HEK293 (cell line): ENCODE measurements around the gene SLC39A11.

Experiments used
- CTCF ChIA-PET: fragments of 350-600 bp; formaldehyde crosslinking; extraction: SDS; loops from one replicate; lab custom pipeline; 2021; ENCODE audit warnings: antibody characterized with exemption; lab: Yijun Ruan, JAX
- POLR2A ChIA-PET: fragments of 300-600 bp; formaldehyde crosslinking; extraction: SDS; loops from one replicate; lab custom pipeline; 2020; ENCODE audit warnings: antibody characterized with exemption, inconsistent platforms; lab: Yijun Ruan, JAX
- H3K27ac ChIP-seq: fragments of 200-500 bp; sonication (Bioruptor generic); 2 replicates; pipeline ENCODE4 v1.5.1; 2014; ENCODE audit warnings: low read depth, low read length, control low read depth, inconsistent platforms; ENCODE audit errors: extremely low read depth
- H3K36me3 ChIP-seq, 2 experiments: fragments of 200-500 bp in 1 of 2; sonication (Bioruptor generic) in 1 of 2; 1 replicate in 1 of 2; 2 replicates in 1 of 2; pipeline ENCODE4 v1.5.1; 2014 to 2017; ENCODE audit warnings: inconsistent platforms in 2 of 2, low read length in 2 of 2; ENCODE audit not compliant: control insufficient read depth in 2 of 2, insufficient read depth in 1 of 2
- H3K4me1 ChIP-seq: fragments of 200-500 bp; sonication (Bioruptor generic); 2 replicates; pipeline ENCODE4 v1.5.1; 2014; ENCODE audit warnings: mild to moderate bottlenecking, low read length, inconsistent platforms; ENCODE audit not compliant: control insufficient read depth, insufficient read depth
- H3K4me3 ChIP-seq: 2 replicates; pipeline ENCODE4 v1.5.1; 2011; ENCODE audit warnings: low read depth, mild to moderate bottlenecking, control low read depth, low read length, moderate library complexity
- H3K9me3 ChIP-seq: fragments of 200-500 bp; sonication (Bioruptor generic); 2 replicates; pipeline ENCODE4 v1.5.1; 2014; ENCODE audit warnings: low read depth, low read length, inconsistent platforms; ENCODE audit not compliant: control insufficient read depth, insufficient read depth
- EGR2 ChIP-seq: fragments of 450-650 bp; formaldehyde crosslinking; IDR thresholded peaks from 2 replicates; pipeline ENCODE4 v1.5.1; 2016; ENCODE audit warnings: low read depth, missing biosample characterization, missing genetic modification characterization
- GFI1B ChIP-seq: fragments of 450-650 bp; formaldehyde crosslinking; IDR thresholded peaks from 2 replicates; pipeline ENCODE4 v1.5.1; 2016; ENCODE audit warnings: missing biosample characterization, missing genetic modification characterization
- GLI2 ChIP-seq: fragments of 450-650 bp; formaldehyde crosslinking; IDR thresholded peaks from 2 replicates; pipeline ENCODE4; 2017; ENCODE audit warnings: missing biosample characterization, missing genetic modification characterization, low read depth, borderline replicate concordance
- KLF1 ChIP-seq: fragments of 450-650 bp; formaldehyde crosslinking; IDR thresholded peaks from 2 replicates; pipeline ENCODE4 v1.5.1; 2016; ENCODE audit warnings: missing biosample characterization, missing genetic modification characterization
- ZBTB7A ChIP-seq: fragments of 450-650 bp; formaldehyde crosslinking; IDR thresholded peaks from 2 replicates; pipeline ENCODE4 v1.5.1; 2016; ENCODE audit warnings: low read depth, missing biosample characterization, missing genetic modification characterization
- ZFHX2 ChIP-seq: fragments of 450-650 bp; formaldehyde crosslinking; conservative IDR thresholded peaks from 2 replicates; pipeline ENCODE4 v1.5.1; 2016; ENCODE audit warnings: missing biosample characterization, missing genetic modification characterization
- ZNF10 ChIP-seq: fragments of 450-650 bp; formaldehyde crosslinking; IDR thresholded peaks from 2 replicates; pipeline ENCODE4 v1.5.1; 2017; ENCODE audit warnings: missing biosample characterization, missing genetic modification characterization
- ZNF133 ChIP-seq: fragments of 450-650 bp; formaldehyde crosslinking; IDR thresholded peaks from 2 replicates; pipeline ENCODE4 v1.5.1; 2016; ENCODE audit warnings: missing biosample characterization, missing genetic modification characterization
- ZNF248 ChIP-seq: fragments of 450-650 bp; formaldehyde crosslinking; IDR thresholded peaks from 2 replicates; pipeline ENCODE4 v1.5.1; 2017; ENCODE audit warnings: missing biosample characterization, missing genetic modification characterization
- ZNF501 ChIP-seq: fragments of 450-650 bp; formaldehyde crosslinking; IDR thresholded peaks from 2 replicates; pipeline ENCODE4 v1.5.1; 2016; ENCODE audit warnings: missing biosample characterization, missing genetic modification characterization
- ZNF530 ChIP-seq: fragments of 450-650 bp; formaldehyde crosslinking; IDR thresholded peaks from 2 replicates; pipeline ENCODE4 v1.5.1; 2016; ENCODE audit warnings: low read depth, missing biosample characterization, missing genetic modification characterization
- ZNF560 ChIP-seq: fragments of 450-650 bp; formaldehyde crosslinking; IDR thresholded peaks from 2 replicates; pipeline ENCODE4 v1.5.1; 2017; ENCODE audit warnings: missing biosample characterization, missing genetic modification characterization, borderline replicate concordance
- ZNF600 ChIP-seq: fragments of 450-650 bp; formaldehyde crosslinking; IDR thresholded peaks from 2 replicates; pipeline ENCODE4 v1.5.1; 2016; ENCODE audit warnings: missing biosample characterization, missing genetic modification characterization
- TF ChIP-seq, protein P1 (sequence below): fragments of 450-650 bp; formaldehyde crosslinking; IDR thresholded peaks from 2 replicates; pipeline ENCODE4 v1.5.1; 2016; ENCODE audit warnings: missing biosample characterization, missing genetic modification characterization
- TF ChIP-seq, protein P2 (sequence below): fragments of 450-650 bp; formaldehyde crosslinking; IDR thresholded peaks from 2 replicates; pipeline ENCODE4 v1.5.1; 2016; ENCODE audit warnings: missing biosample characterization, missing genetic modification characterization, borderline replicate concordance
- TF ChIP-seq, protein P3 (sequence below): fragments of 450-650 bp; formaldehyde crosslinking; IDR thresholded peaks from 2 replicates; pipeline ENCODE4 v1.5.1; 2017; ENCODE audit warnings: missing biosample characterization, missing genetic modification characterization

SLC39A11 gene

DNA sequence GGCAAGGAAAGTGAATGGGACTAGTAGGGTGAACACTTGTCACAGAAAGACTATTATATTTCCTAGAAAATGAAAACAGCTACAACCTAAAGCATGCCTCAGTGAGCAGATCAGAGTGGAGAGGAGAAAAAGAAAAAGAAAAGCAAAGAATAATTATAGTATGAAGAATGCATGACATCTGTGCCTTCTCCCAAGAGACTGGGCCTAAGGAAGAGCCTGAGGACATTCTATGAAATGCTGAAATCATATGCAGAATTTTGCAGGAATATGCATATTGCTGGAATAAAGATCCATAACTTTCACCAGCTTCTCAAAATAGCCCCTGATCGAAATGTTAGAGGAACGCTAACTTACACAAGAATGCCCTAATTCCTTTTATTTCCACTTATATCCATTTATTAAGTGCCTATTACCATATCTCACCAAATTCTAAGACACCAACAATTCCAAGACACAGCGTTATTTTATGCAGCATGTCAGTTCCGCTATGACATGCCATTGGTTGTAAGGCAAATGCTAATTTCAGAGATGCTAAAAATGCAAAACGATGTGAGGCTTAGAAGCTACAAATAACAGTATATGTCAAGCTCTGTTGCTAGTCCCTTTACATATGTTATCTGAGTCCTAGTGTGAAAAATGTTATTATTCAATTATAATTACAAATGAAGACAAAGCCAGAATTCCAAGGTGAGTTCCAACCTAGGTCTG is 171.0 kb downstream of the SLC39A11 start:
- CTCF ChIA-PET, result no interaction called here
- Histone ChIP-seq H3K4me1 (peaks cover 2% of the 10 kb centered on the region), H3K4me3 (no peak overlapping the region), H3K27ac (no peak overlapping the region), H3K9me3 (no peaks in the 10 kb centered on the region), H3K36me3 (no peaks in the 10 kb centered on the region)
- TF ChIP-seq ZNF600 (tag by site-specific recombination), result no peak
- TF ChIP-seq, protein P1, sequence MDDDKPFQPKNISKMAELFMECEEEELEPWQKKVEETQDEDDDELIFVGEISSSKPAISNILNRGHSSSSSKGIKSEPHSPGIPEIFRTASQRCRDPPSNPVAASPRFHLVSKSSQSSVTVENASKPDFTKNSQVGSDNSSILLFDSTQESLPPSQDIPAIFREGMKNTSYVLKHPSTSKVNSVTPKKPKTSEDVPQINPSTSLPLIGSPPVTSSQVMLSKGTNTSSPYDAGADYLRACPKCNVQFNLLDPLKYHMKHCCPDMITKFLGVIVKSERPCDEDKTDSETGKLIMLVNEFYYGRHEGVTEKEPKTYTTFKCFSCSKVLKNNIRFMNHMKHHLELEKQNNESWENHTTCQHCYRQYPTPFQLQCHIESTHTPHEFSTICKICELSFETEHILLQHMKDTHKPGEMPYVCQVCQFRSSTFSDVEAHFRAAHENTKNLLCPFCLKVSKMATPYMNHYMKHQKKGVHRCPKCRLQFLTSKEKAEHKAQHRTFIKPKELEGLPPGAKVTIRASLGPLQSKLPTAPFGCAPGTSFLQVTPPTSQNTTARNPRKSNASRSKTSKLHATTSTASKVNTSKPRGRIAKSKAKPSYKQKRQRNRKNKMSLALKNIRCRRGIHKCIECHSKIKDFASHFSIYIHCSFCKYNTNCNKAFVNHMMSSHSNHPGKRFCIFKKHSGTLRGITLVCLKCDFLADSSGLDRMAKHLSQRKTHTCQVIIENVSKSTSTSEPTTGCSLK (tag by site-specific recombination), result no peak
- TF ChIP-seq, protein P2, sequence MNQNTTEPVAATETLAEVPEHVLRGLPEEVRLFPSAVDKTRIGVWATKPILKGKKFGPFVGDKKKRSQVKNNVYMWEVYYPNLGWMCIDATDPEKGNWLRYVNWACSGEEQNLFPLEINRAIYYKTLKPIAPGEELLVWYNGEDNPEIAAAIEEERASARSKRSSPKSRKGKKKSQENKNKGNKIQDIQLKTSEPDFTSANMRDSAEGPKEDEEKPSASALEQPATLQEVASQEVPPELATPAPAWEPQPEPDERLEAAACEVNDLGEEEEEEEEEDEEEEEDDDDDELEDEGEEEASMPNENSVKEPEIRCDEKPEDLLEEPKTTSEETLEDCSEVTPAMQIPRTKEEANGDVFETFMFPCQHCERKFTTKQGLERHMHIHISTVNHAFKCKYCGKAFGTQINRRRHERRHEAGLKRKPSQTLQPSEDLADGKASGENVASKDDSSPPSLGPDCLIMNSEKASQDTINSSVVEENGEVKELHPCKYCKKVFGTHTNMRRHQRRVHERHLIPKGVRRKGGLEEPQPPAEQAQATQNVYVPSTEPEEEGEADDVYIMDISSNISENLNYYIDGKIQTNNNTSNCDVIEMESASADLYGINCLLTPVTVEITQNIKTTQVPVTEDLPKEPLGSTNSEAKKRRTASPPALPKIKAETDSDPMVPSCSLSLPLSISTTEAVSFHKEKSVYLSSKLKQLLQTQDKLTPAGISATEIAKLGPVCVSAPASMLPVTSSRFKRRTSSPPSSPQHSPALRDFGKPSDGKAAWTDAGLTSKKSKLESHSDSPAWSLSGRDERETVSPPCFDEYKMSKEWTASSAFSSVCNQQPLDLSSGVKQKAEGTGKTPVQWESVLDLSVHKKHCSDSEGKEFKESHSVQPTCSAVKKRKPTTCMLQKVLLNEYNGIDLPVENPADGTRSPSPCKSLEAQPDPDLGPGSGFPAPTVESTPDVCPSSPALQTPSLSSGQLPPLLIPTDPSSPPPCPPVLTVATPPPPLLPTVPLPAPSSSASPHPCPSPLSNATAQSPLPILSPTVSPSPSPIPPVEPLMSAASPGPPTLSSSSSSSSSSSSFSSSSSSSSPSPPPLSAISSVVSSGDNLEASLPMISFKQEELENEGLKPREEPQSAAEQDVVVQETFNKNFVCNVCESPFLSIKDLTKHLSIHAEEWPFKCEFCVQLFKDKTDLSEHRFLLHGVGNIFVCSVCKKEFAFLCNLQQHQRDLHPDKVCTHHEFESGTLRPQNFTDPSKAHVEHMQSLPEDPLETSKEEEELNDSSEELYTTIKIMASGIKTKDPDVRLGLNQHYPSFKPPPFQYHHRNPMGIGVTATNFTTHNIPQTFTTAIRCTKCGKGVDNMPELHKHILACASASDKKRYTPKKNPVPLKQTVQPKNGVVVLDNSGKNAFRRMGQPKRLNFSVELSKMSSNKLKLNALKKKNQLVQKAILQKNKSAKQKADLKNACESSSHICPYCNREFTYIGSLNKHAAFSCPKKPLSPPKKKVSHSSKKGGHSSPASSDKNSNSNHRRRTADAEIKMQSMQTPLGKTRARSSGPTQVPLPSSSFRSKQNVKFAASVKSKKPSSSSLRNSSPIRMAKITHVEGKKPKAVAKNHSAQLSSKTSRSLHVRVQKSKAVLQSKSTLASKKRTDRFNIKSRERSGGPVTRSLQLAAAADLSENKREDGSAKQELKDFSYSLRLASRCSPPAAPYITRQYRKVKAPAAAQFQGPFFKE (tag by site-specific recombination), result no peak
- no peak for TF ChIP-seq ZNF10
- TF ChIP-seq ZNF248 (tag by site-specific recombination), result no peak
- TF ChIP-seq ZBTB7A (tag by site-specific recombination), result no peak
- TF ChIP-seq ZNF560 (tag by site-specific recombination), result no peak
- TF ChIP-seq ZNF133 (tag by site-specific recombination), result no peak
- POLR2A ChIA-PET, result no interaction called here

DNA sequence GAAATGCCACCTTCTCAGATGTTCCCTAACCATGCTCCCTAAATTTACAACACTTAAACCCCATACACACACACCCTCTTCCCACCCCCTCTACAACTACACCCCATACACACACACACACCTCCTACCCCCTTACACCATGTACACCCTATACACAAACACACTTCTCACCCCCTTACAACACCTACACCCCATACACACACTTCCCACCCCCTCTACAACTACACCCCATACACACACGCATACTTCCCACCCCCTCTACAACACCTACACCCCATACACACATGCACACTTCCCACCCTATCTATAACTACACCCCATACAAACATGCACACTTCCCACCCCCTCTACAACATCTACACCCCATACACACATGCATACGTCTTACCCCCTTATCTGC is 172.0 kb downstream of the SLC39A11 start:
- H3K27ac ChIP-seq, result no peak overlapping the region
- H3K9me3 ChIP-seq, result no peaks in the 10 kb centered on the region
- TF ChIP-seq, protein P3, sequence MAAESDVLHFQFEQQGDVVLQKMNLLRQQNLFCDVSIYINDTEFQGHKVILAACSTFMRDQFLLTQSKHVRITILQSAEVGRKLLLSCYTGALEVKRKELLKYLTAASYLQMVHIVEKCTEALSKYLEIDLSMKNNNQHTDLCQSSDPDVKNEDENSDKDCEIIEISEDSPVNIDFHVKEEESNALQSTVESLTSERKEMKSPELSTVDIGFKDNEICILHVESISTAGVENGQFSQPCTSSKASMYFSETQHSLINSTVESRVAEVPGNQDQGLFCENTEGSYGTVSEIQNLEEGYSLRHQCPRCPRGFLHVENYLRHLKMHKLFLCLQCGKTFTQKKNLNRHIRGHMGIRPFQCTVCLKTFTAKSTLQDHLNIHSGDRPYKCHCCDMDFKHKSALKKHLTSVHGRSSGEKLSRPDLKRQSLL (tag by site-specific recombination), result no peak
- TF ChIP-seq ZNF530 (tag by site-specific recombination), result no peak
- no peak for TF ChIP-seq ZNF501 (tag by site-specific recombination)
- TF ChIP-seq KLF1, result no peak
- TF ChIP-seq GFI1B (tag by site-specific recombination), result no peak
- TF ChIP-seq ZFHX2 (tag by site-specific recombination), result peak; percentile 90
- TF ChIP-seq EGR2 (tag by site-specific recombination), result peak; percentile 98
- no peak for TF ChIP-seq GLI2 (tag by site-specific recombination)
- H3K4me3 ChIP-seq, result no peak overlapping the region
- ChIA-PET POLR2A (no interaction called here), CTCF (no interaction called here)
- H3K36me3 ChIP-seq, result no peaks in the 10 kb centered on the region
- H3K4me1 ChIP-seq, result peaks cover 2% of the 10 kb centered on the region
